Endothelial cell of umbilical vein (primary cell): ENCODE data around the gene TMEM145. TPM values are rescaled to one million over a fixed set of nuclear protein-coding genes. Genes with fewer than 3 reads are reported as not detected.

Experiments
- BruUV-seq: library from RNA; stranded (reverse); fragments of 400-500 nt; replicated peaks from 2 replicates; lab custom pipeline; 2021; lab: Mats Ljungman, UMichigan
- CTCF ChIA-PET: fragments of 300-600, 350-600 bp; sonication (Branson Sonifier 250); formaldehyde crosslinking; loops from one replicate; lab custom pipeline; 2021; ENCODE audit warnings: antibody characterized with exemption, inconsistent platforms; lab: Charles Lee
- POLR2A ChIA-PET: fragments of 300-600, 350-600 bp; sonication (Branson Sonifier 250); formaldehyde crosslinking; loops from one replicate; lab custom pipeline; 2021; ENCODE audit warnings: antibody characterized with exemption, inconsistent platforms; lab: Charles Lee
- DNase-seq: peaks from one replicate; pipeline ENCODE4 v3.0.0-alpha.2; 2011; ENCODE audit warnings: low read depth, low spot score
- FAIRE-seq: peaks from 2 replicates; lab custom pipeline; 2011; peaks lifted over from hg19 to GRCh38; lab: Jason Lieb, UNC
- H2AFZ ChIP-seq: 2 replicates; pipeline ENCODE4 v1.6.0; 2012; ENCODE audit warnings: low read depth, low read length, control low read depth, inconsistent platforms
- H3K27ac ChIP-seq: 2 replicates; pipeline ENCODE4 v1.5.1; 2011; ENCODE audit warnings: low read depth, mild to moderate bottlenecking, control low read depth, low read length, moderate library complexity; ENCODE audit not compliant: insufficient read depth
- H3K27me3 ChIP-seq, 2 experiments: 2 replicates each; pipeline versions ENCODE4 v1.6.0 to v1.6.1; 2011; ENCODE audit warnings: low read length in 2 of 2, mixed read lengths in 1 of 2; ENCODE audit not compliant: control insufficient read depth in 2 of 2, insufficient read depth in 2 of 2
- H3K36me3 ChIP-seq, 2 experiments: 2 replicates in 1 of 2; 3 replicates in 1 of 2; pipeline ENCODE4 v1.5.1; 2011; ENCODE audit warnings: low read length in 2 of 2, mild to moderate bottlenecking in 1 of 2, moderate library complexity in 1 of 2; ENCODE audit not compliant: control insufficient read depth in 2 of 2, insufficient read depth in 2 of 2; ENCODE audit errors: extremely low read depth in 1 of 2
- H3K4me1 ChIP-seq: 3 replicates; pipeline ENCODE4 v1.5.1; 2011; ENCODE audit warnings: mild to moderate bottlenecking, low read length; ENCODE audit not compliant: control insufficient read depth, insufficient read depth; ENCODE audit errors: extremely low read depth
- H3K4me2 ChIP-seq: 2 replicates; pipeline ENCODE4 v1.6.1; 2011; ENCODE audit warnings: low read length, control low read depth, mixed read lengths; ENCODE audit not compliant: insufficient read depth
- H3K4me3 ChIP-seq, 3 experiments: fragments of 200-600 bp in 1 of 3; sonication (generic), shearing (Covaris generic) in 1 of 3; replicated peaks in 1 of 3; 2 replicates each; pipeline ENCODE4 v1.5.1; 2011 to 2016; ENCODE audit warnings: control low read depth in 3 of 3, low read length in 3 of 3, mild to moderate bottlenecking in 2 of 3, inconsistent platforms in 1 of 3, low read depth in 1 of 3, moderate library complexity in 1 of 3; ENCODE audit not compliant: insufficient read depth in 1 of 3
- H3K79me2 ChIP-seq: 2 replicates; pipeline ENCODE4 v1.6.0; 2012; ENCODE audit warnings: low read length, inconsistent platforms; ENCODE audit not compliant: control insufficient read depth, insufficient read depth
- H3K9ac ChIP-seq: replicated peaks from 2 replicates; pipeline ENCODE3; 2011; ENCODE audit warnings: low read length, control low read depth; ENCODE audit not compliant: insufficient read depth; ENCODE audit errors: extremely low read depth
- H3K9me1 ChIP-seq: replicated peaks from 3 replicates; pipeline ENCODE4 v1.6.0; 2011; ENCODE audit warnings: mild to moderate bottlenecking, low read length; ENCODE audit not compliant: control insufficient read depth, insufficient read depth; ENCODE audit errors: extremely low read depth
- H3K9me3 ChIP-seq: replicated peaks from 2 replicates; pipeline ENCODE4 v1.5.1; 2012; ENCODE audit warnings: low read length, inconsistent platforms; ENCODE audit not compliant: control insufficient read depth, insufficient read depth
- H4K20me1 ChIP-seq: replicated peaks from 2 replicates; pipeline ENCODE3; 2011; ENCODE audit warnings: mild to moderate bottlenecking, low read length; ENCODE audit not compliant: control insufficient read depth, insufficient read depth; ENCODE audit errors: extremely low read depth
- CTCF ChIP-seq, 2 donors: IDR thresholded peaks; 1 replicate in 1 of 2; 2 replicates in 1 of 2; pipeline ENCODE4 v1.5.1; 2011; ENCODE audit warnings: low read length in 2 of 2, mild to moderate bottlenecking in 2 of 2, moderate library complexity in 2 of 2, control low read depth in 1 of 2, inconsistent platforms in 1 of 2, low read depth in 1 of 2; ENCODE audit not compliant: insufficient read depth in 1 of 2; ENCODE audit errors: extremely low read depth in 1 of 2
- EZH2 ChIP-seq: IDR thresholded peaks from 2 replicates; pipeline ENCODE4 v1.6.1; 2012; ENCODE audit warnings: borderline replicate concordance, low read depth, mild to moderate bottlenecking, moderate library complexity, low read length, inconsistent platforms; ENCODE audit not compliant: severe bottlenecking
- FOS ChIP-seq: IDR thresholded peaks from 2 replicates; pipeline ENCODE4 v1.6.1; 2011; ENCODE audit warnings: mild to moderate bottlenecking, low read length, moderate library complexity, borderline replicate concordance; ENCODE audit not compliant: insufficient read depth
- GATA2 ChIP-seq: IDR thresholded peaks from 2 replicates; pipeline ENCODE4 v1.7.0; 2011; ENCODE audit warnings: low read depth, mild to moderate bottlenecking, moderate library complexity, mixed read lengths, low read length; ENCODE audit not compliant: insufficient read length, insufficient read depth
- JUN ChIP-seq: IDR thresholded peaks from 2 replicates; pipeline ENCODE4 v1.6.1; 2011; ENCODE audit warnings: borderline replicate concordance, low read depth; ENCODE audit not compliant: insufficient read length, insufficient read depth
- MAX ChIP-seq: IDR thresholded peaks from 2 replicates; pipeline ENCODE4 v1.6.1; 2011; ENCODE audit not compliant: insufficient read depth, insufficient read length
- MYC ChIP-seq: IDR thresholded peaks from one replicate; pipeline ENCODE4 v1.6.1; 2011; ENCODE audit warnings: mild to moderate bottlenecking, low read depth, low read length
- POLR2A ChIP-seq: IDR thresholded peaks from 2 replicates; pipeline ENCODE4 v1.6.1; 2012; ENCODE audit warnings: low read depth, mild to moderate bottlenecking, control low read depth, low read length
- POLR2AphosphoS5 ChIP-seq: IDR thresholded peaks from 2 replicates; pipeline ENCODE4 v1.6.1; 2012; ENCODE audit warnings: low read depth, mild to moderate bottlenecking, control low read depth, low read length, moderate library complexity; ENCODE audit not compliant: insufficient read depth
- dilution Hi-C: fragments of 300-500 bp; cut with MboI; formaldehyde crosslinking; loops from one replicate; pipeline ENCODE4 v1.15.0; 2019; ENCODE audit warnings: low sequenced_read_pairs; ENCODE audit not compliant: extremely low pct_ligation_motif_present
- intact Hi-C: fragments of 100-400 bp; cut with micrococcal nuclease; formaldehyde crosslinking; loops from one replicate; pipeline ENCODE4 v1.10.0; 2022
- polyA plus RNA-seq, 4 experiments: library from polyadenylated mRNA; depleted of rRNA in 3 of 4; stranded (reverse) in 3 of 4; unstranded in 1 of 4; fragments of >200 nt; gene quantifications; 2 replicates each; pipeline versions ENCODE4 v1.2.1 to v1.2.3, GENCODE V29; 2011 to 2012; ENCODE audit warnings: missing spikeins in 1 of 4
- total RNA-seq: library from RNA; stranded (reverse); gene quantifications from 2 replicates; pipeline ENCODE4 v1.2.3, GENCODE V29; 2021

The TMEM145 gene
- total and polyA plus RNA-seq, 2 donors (not counting 3 experiments of a cell fraction or from before 2014, with no cell fraction given): not detected

DNA sequence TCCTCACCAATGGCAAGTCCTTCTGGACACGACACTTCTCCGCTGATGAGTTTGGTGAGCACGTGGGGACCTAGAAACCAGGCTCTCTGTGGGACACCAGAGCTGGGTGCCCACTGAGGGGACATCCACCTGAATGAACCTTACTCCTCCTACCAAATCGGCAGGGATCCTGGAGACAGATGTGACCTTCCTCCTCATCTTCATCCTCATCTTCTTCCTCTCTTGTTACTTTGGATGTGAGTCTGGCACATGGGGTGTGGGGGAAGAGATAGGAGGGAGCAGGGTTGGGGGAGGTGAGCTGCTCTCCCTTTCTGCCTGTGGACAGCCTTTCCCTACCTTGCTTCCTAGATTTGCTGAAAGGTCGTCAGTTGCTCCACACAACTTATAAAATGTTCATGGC is 1.9 kb downstream of the TMEM145 start:
- Histone ChIP-seq H3K4me1 (no peaks in the 10 kb centered on the region), H3K9me1 (no peaks in the 10 kb centered on the region), H3K9me3 (no peaks in the 10 kb centered on the region), H3K79me2 (no peaks in the 10 kb centered on the region), H3K9ac (no peak overlapping the region), H3K4me3 (no peak overlapping the region), H3K27ac (no peak overlapping the region), H2AFZ (no peak overlapping the region), H3K36me3 (no peaks in the 10 kb centered on the region), H4K20me1 (no peaks in the 10 kb centered on the region), H3K27me3 (peaks cover 13% of the 10 kb centered on the region in 2 experiments), H3K4me2 (no peak overlapping the region)
- BruUV-seq: no TSS peak
- TF ChIP-seq FOS: no peak
- no peak for TF ChIP-seq CTCF (IDR thresholded peaks at IDR 0.05; ENCODE audit: extremely low read depth in 1 of 2, insufficient read depth in 1 of 2, low read depth in 1 of 2, low read length in 2 of 2)
- no peak for TF ChIP-seq JUN
- no peak for TF ChIP-seq POLR2A
- TF ChIP-seq MYC: no peak
- TF ChIP-seq GATA2: no peak
- no peak for TF ChIP-seq POLR2AphosphoS5
- no peak for TF ChIP-seq MAX
- TF ChIP-seq EZH2: no peak
- no peak for FAIRE-seq
- DNase-seq: no peak
- dilution Hi-C loops: no loop called here
- intact Hi-C loops: no loop called here
- ChIA-PET POLR2A (no interaction called here), CTCF (no interaction called here)
